ENCODE data around the gene CLEC17A.
"Not testable (repeated sequence)": the region's sequence is repeated elsewhere in the genome, so short reads cannot be mapped to it uniquely, and the experiment has no call there.

Gene CLEC17A

DNA sequence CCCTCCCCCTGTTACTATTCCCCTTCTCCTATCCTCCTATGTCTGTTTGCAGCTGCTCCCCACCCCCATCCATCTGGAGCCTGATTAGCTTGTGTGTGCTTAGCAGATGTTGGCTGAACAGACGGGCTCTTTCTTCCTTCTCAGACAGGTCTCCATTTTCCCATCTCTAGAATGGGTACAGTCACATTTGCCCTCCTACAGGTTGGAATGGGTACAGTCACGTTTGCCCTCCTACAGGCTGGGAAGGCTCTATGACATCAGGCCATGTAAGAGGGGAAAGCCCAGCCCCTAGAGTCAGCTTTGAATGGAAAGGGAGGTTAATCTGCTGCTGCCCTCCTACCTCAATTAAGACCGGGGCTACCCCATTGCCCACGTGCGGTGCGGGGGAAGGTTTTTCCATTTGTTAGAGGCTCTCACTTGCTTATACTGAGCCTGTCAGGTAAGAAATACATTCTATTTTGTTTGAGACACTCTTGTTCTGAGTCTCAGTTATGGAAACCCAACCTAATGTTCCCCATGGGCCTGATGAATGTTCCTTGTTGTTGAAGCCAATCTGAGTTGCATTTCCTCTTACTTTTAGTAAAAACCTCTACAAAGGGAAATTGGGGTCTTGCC, 2.2 kb upstream of the CLEC17A start:
- DNase-seq (ENCODE audit: low spot score): no peak

DNA sequence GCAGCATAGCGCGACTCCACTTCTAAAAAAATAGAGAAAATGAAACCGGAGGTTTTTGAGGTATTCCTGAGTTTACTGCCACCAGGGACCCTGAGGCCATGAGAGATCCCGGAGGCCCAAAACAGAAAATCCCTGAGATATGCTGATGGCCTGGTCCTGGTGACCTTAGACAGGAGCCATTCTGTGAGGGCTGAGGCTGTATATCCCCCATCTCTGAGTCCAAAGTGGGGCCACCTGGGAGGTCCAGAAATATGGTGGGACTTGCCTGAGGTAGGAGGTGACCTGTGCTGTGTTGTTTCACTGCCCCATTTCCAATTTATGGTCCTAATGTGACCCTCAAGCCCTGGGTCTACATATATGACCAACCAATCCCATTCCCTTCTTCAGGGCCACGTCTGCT, 1.5 kb downstream of the CLEC17A start:
- not testable (repeated sequence) for DNase-seq (ENCODE audit: low spot score)

DNA sequence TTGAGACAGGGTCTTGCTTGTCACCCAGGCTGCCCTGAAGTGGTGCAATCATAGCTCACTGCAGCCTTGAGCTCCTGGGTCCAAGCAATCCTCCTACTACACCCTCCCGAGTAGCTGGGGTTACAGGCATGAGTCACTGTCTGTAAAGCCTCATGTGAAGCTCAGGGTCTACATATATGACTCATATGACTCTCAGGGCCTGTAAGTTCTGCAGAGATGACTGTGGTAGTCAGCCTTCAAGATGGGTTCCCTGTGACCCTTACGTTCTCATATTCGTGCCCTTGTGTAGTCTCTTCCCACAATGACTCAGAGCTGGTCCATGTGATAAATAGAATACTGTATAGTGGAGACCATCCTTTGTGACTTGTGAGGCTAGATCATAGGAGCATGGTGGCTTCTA, 2.3 kb downstream of the CLEC17A start:
- DNase-seq (ENCODE audit: low spot score): not testable (repeated sequence)

DNA sequence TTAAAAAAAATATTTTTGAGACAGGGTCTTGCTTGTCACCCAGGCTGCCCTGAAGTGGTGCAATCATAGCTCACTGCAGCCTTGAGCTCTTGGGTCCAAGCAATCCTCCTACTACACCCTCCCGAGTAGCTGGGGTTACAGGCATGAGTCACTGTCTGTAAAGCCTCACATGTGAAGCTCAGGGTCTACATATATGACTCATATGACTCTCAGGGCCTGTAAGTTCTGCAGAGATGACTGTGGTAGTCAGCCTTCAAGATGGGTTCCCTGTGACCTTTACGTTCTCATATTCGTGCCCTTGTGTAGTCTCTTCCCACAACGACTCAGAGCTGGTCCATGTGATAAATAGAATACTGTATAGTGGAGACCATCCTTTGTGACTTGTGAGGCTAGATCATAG, 6.5 kb downstream of the CLEC17A start:
- not testable (repeated sequence) for DNase-seq (ENCODE audit: low spot score)

GRCh38 chr19:14595558-14595957, 12.7 kb downstream of the CLEC17A start:
- DNase-seq (ENCODE audit: low spot score): no peak

GRCh38 chr19:14599548-14600147, 16.8 kb downstream of the CLEC17A start:
- no peak for DNase-seq (ENCODE audit: low spot score)

GRCh38 chr19:14603990-14604387, 21.1 kb downstream of the CLEC17A start:
- no peak for DNase-seq (ENCODE audit: low spot score)

DNA sequence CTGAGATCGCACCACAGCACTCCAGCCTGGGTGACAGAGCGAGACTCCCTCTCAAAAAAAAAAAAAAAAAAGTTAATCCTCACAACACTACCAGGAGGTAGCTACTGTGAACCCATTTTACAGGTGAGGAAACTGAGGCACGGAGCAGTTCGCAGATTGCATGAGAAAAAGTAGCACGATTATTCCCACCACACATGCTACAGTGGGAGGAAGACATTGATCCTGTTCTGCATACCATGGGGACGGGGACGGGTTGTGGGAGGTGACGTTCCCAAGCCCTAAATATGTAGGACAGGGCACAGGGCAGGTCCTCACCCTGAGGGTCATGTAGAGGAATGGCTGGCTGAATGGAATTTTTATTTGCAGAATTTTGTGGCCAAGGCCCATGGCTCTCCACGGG, 23.7 kb downstream of the CLEC17A start:
- DNase-seq (ENCODE audit: low spot score): no peak

- DNase-seq (ENCODE audit: low spot score): peak; percentile 67
Measured at GRCh38 chr19:14611051-14611450, 28.2 kb downstream of the CLEC17A start.

DNA sequence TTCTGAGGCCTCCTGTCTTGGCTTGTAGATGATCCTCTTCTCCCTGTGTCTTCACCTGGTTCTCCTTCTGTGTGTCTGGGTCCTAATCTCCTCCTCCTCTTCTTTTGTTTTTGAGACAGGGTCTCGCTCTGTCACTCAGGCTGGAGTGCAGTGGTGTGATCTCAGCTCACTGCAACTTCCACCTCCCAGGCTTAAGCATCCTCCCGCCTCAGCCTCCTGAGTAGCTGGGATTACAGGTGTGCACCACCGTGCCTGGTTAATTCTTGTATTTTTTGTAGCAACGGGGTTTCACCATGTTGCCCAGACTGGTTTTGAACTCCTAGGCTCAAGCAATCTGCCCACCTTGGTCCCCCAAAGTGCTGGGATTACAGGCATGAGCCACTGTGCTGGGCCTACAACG, 29.4 kb downstream of the CLEC17A start:
- not testable (repeated sequence) for DNase-seq (ENCODE audit: low spot score)

DNA sequence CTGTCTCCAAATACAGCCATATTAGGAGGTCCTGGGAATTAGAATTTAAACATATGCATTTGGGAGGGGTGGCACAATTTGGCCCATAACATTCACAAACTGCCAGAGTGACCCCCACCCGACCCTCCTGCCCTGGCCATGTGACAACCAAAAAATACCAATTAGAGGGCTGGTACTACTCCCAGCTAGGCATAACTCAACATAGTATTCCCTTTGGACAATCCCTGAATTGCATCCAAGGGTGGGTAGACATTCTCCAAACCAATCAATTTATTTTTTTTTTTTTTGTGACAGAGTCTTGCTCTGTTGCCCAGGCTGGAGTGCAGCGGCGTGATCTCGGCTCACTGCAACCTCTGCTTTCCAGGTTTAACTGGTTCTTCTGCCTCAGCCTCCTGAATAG, 29.8 kb downstream of the CLEC17A start:
- no peak for DNase-seq (ENCODE audit: low spot score)

GRCh38 chr19:14613399-14614098, 30.7 kb downstream of the CLEC17A start:
- DNase-seq (ENCODE audit: low spot score): not testable (repeated sequence)

- DNase-seq (ENCODE audit: low spot score): peak; percentile 56
Measured at GRCh38 chr19:14614099-14614412, 31.2 kb downstream of the CLEC17A start.

- no peak for DNase-seq (ENCODE audit: low spot score)
Measured at GRCh38 chr19:14615623-14616022, 32.7 kb downstream of the CLEC17A start.

- DNase-seq (ENCODE audit: low spot score): no peak
Measured at GRCh38 chr19:14616407-14616806, 33.5 kb downstream of the CLEC17A start.

DNA sequence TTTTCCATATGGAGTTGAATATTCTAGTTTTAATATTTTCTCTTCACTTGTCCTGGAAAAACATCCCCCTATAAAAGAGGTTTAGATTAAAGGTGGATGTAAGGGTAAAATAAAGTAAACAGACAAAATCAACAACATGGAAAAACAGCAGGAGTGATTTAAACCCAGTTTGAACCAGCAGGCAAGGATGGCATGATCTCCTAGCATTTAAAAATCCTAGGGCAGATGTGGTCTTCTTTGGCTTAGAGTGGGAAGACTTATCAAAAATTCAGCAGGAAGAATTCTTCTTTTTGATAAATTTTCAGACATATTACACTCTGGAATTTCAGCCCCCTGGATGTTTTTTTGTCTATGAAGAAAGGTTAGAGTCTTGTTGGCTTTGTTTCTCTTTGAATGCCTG, 36.5 kb downstream of the CLEC17A start:
- no peak for DNase-seq (ENCODE audit: low spot score)

- DNase-seq (ENCODE audit: low spot score): not testable (repeated sequence)
Measured at GRCh38 chr19:14624491-14624890, 41.6 kb downstream of the CLEC17A start.

GRCh38 chr19:14629557-14629956, 46.7 kb downstream of the CLEC17A start:
- no peak for DNase-seq (ENCODE audit: low spot score)

DNA sequence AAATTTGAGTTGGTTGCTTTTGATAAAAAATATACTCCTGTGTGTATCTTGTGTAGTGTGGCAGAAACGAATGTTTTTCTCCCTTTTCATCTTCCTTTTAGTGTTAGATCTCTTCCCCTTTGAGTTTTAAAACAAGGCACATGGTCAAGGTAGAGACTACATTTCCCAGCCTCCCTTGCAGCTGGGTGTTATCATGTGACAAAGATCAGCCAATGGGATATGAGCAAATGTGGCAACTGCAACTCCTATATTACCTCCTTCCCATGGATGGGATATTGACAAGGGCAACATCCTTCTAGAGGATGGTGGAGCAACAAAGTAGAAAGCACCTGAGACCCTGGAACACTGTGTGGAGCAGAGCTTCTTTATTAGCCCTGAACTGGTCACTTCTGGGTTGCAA, 49.4 kb downstream of the CLEC17A start:
- DNase-seq (ENCODE audit: low spot score): peak; percentile 19

DNA sequence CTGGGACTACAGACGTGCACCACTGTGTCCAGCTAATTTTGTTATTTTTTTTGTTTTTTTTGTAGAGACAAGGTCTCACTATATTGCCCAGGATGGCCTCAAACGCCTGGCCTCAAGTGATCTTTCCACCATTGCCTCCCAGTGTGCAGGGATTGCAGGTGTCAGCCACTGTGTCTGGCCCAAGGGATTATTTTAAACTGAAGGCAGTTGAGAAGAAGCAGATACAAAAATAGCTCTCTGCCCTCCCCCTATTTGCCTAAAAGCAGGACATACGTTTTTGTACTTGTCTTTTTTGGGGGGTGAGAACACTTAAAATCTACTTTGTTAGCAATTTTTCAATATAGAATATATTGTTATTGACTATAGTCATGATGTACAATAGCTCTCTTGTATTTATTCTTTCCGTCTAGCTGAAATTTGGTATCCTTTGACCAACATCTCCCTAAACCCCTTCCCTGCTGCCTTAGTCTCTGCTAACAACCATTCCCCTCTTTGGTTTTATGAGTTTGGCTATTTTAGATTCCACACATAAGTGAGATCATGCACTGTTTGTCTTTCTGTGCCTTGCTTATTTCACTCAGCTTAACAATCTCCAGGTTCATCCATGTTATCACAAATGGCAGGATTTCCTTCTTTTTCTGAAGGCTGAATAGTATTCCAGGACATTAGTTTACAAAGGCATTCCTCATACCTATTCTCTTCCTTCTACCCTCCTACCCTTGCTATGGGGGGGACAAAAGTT, 56.8 kb downstream of the CLEC17A start:
- DNase-seq (ENCODE audit: low spot score): no peak

DNA sequence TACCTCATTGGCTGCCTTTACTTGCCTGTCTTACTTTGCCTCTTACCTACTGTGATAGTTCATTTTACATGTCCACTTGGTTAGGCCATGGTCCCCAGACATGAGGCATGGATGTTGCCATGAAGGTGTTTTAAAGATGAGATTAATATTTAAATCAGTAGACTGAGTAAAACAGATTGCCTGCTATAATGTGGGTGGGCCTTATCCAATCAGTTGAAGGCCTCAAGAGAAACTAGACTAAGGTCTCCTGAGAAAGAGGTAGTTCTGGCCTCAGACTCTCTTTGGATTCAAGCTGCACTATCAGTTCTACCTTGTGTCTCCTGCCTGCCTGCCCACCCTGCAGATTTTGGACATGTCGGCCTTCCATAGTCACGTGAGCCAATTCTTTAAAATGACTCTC, 65.6 kb downstream of the CLEC17A start:
- DNase-seq (ENCODE audit: low spot score): no peak

GRCh38 chr19:14649020-14649419, 66.1 kb downstream of the CLEC17A start:
- DNase-seq (ENCODE audit: low spot score): no peak

GRCh38 chr19:14650161-14650560, 67.3 kb downstream of the CLEC17A start:
- no peak for DNase-seq (ENCODE audit: low spot score)

Data from pons (tissue), 1 donor.